Measurements from ENCODE around the gene RO60.
"Not testable (repeated sequence)": the region's sequence is repeated elsewhere in the genome, so short reads cannot be mapped to it uniquely, and the experiment has no call there.

The RO60 gene

DNA sequence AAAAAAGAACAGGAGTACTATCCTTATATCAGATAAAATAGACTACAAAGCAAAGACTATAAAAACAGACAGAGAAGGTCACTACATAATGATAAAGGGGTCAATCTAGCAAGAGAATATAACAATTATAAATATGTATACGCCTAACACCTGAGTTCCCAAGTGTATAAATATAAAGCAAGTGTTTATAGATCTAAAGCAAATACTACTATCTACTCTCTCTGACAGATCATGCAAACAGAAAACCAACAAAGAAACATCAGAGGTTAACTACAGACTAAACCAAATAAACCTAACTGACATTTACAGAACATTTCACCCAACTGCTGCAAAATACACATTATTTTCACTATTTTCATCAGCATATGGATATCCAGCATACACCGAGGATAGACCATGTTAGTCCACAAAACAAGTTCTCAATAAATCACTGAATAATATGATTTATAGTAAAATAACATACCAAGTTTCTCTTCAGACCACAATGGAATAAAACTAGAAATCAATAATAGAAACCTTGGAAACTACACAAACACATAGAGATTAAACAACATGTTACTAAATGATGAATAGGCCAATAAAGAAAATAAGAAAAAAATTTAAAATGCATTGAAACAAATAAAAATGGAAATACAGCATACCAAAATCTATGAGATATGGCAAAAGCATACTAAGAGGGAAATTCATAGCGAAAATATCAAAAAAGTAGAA, 22.9 kb upstream of the RO60 start:
- Histone ChIP-seq H3K4me1 (ENCODE audit: low read length) (no peaks in the 10 kb centered on the region), H3K36me3 (replicated peaks; ENCODE audit: low read depth, low read length) (peaks cover 11% of the 10 kb centered on the region), H3K79me2 (ENCODE audit: low read length) (peaks cover 90% of the 10 kb centered on the region), H4K20me1 (ENCODE audit: insufficient read depth, low read length) (peaks cover 34% of the 10 kb centered on the region), H3K27ac (ENCODE audit: low read length) (no peak overlapping the region), H3K9ac (ENCODE audit: low read length) (no peak overlapping the region), H3K4me2 (ENCODE audit: low read length) (no peak overlapping the region), H3K27me3 (ENCODE audit: low read depth, low read length) (no peaks in the 10 kb centered on the region), H3K4me3 (ENCODE audit: low read length) (no peak overlapping the region), H3K9me3 (ENCODE audit: insufficient read depth, low read length) (no peaks in the 10 kb centered on the region), H2AFZ (ENCODE audit: low read depth, low read length) (no peak overlapping the region)
- TF ChIP-seq, protein P1, sequence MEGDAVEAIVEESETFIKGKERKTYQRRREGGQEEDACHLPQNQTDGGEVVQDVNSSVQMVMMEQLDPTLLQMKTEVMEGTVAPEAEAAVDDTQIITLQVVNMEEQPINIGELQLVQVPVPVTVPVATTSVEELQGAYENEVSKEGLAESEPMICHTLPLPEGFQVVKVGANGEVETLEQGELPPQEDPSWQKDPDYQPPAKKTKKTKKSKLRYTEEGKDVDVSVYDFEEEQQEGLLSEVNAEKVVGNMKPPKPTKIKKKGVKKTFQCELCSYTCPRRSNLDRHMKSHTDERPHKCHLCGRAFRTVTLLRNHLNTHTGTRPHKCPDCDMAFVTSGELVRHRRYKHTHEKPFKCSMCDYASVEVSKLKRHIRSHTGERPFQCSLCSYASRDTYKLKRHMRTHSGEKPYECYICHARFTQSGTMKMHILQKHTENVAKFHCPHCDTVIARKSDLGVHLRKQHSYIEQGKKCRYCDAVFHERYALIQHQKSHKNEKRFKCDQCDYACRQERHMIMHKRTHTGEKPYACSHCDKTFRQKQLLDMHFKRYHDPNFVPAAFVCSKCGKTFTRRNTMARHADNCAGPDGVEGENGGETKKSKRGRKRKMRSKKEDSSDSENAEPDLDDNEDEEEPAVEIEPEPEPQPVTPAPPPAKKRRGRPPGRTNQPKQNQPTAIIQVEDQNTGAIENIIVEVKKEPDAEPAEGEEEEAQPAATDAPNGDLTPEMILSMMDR (IDR thresholded peaks at IDR 0.05; ENCODE audit: low read depth, low read length) = no peak
- no peak for TF ChIP-seq EZH2phosphoT487 (IDR thresholded peaks at IDR 0.05; ENCODE audit: low read depth)

DNA sequence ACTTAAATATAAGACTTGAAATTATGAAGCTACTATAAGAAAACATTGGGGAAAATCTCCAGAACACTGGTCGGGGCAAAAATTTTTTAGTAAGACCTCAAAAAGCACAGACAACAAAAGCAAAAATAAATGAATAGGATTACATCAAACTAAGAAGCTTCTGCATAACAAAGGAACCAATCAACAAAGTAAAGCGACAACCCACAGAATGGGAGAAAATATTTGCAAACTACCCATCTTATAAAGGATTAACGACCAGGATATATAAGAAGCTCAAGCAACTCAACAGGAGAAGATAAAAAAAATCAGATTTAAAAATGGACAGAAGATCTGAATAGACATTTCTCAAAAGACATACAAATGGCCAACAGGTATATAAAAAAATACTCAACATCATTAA, 19.4 kb upstream of the RO60 start:
- no peak overlapping the region for H3K4me2 ChIP-seq (ENCODE audit: low read length)
- TF ChIP-seq, protein P1 (IDR thresholded peaks at IDR 0.05; ENCODE audit: low read depth, low read length) = no peak
- TF ChIP-seq EZH2phosphoT487 (IDR thresholded peaks at IDR 0.05; ENCODE audit: low read depth) = no peak
- no peak overlapping the region for H3K27ac ChIP-seq (ENCODE audit: low read length)
- peaks cover 25% of the 10 kb centered on the region for H3K36me3 ChIP-seq (replicated peaks; ENCODE audit: low read depth, low read length)
- H2AFZ ChIP-seq (ENCODE audit: low read depth, low read length) = no peak overlapping the region
- no peak overlapping the region for H3K4me3 ChIP-seq (ENCODE audit: low read length)
- H4K20me1 ChIP-seq (ENCODE audit: insufficient read depth, low read length) = peaks cover 35% of the 10 kb centered on the region
- H3K79me2 ChIP-seq (ENCODE audit: low read length) = peaks cover 92% of the 10 kb centered on the region
- H3K9ac ChIP-seq (ENCODE audit: low read length) = no peak overlapping the region
- peaks cover 16% of the 10 kb centered on the region for H3K4me1 ChIP-seq (ENCODE audit: low read length)
- no peaks in the 10 kb centered on the region for H3K27me3 ChIP-seq (ENCODE audit: low read depth, low read length)
- no peaks in the 10 kb centered on the region for H3K9me3 ChIP-seq (ENCODE audit: insufficient read depth, low read length)

DNA sequence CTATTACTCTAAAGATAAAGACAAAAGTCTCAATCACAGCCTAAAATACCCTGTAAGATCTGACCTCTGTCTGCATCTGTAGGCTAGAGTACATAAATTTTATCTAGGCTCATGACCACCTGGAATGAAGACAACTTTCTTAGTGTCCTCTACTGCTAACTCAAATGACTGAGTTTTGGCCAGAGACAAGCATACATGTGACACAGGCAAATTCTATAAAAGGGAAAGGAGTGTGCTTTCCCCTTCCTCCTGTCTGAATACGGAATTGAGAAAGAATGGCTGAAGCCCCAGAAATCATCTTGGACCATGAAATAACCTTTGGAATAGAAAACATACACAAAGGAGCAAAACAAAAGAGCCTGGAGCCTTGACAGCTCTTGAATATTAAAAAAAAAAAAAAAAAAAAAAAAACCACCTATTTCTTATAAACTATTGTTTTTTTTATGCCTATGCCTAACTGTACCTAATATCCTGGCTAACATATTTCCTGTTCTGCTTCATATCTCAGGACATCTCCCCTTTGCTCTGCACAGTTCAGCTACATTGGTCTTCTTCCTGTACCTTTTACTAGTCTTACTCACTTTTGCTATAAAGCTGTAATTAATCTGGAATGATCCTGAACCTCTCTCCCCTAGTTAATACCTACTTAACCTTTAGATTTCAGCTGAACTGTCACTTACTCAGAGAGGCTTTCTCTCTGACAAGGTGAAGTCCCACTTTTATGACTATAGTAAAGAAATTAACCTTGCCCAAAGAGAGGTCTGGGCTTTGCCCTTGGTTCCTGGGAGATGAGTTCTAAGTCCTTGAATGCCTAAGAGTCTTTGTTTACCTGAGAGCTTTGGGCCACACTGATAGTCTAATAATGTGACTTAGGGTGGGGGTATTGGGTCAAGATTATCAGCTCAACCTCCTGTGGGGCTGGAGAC, 16.4 kb upstream of the RO60 start:
- Histone ChIP-seq H3K4me3 (ENCODE audit: low read length) (no peak overlapping the region), H3K36me3 (replicated peaks; ENCODE audit: low read depth, low read length) (peaks cover 43% of the 10 kb centered on the region), H3K79me2 (ENCODE audit: low read length) (peaks cover 83% of the 10 kb centered on the region), H3K4me1 (ENCODE audit: low read length) (peaks cover 16% of the 10 kb centered on the region), H3K4me2 (ENCODE audit: low read length) (peak overlapping the region; percentile 10; the same call in 1 of the 2 replicates), H3K27ac (ENCODE audit: low read length) (peak overlapping the region; percentile 63), H3K9ac (ENCODE audit: low read length) (no peak overlapping the region), H3K27me3 (ENCODE audit: low read depth, low read length) (no peaks in the 10 kb centered on the region), H3K9me3 (ENCODE audit: insufficient read depth, low read length) (no peaks in the 10 kb centered on the region), H2AFZ (ENCODE audit: low read depth, low read length) (no peak overlapping the region), H4K20me1 (ENCODE audit: insufficient read depth, low read length) (peaks cover 12% of the 10 kb centered on the region; the same call in 1 of the 2 replicates)
- TF ChIP-seq EZH2phosphoT487 (IDR thresholded peaks at IDR 0.05; ENCODE audit: low read depth) = no peak
- TF ChIP-seq, protein P1 (IDR thresholded peaks at IDR 0.05; ENCODE audit: low read depth, low read length) = no peak

DNA sequence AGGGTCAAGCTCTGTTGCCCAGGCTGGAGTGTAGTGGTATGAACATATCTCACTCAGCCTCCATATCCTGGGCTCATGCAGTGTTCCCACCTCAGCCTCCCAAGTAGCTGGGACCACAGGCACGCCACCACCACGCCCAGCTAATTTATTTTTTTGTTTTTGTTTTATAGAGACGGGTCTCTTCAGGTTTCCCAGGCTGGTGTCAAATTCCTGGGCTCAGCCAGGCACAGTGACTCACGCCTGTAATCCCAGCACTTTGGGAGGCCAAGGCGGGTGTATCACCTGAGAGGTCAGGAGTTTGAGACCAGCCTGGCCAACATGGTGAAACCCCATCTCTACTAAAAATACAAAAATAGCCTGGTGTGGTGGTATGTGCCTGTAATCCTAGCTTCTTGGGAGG, 10.5 kb upstream of the RO60 start:
- H3K27ac ChIP-seq (ENCODE audit: low read length); H2AFZ ChIP-seq (ENCODE audit: low read depth, low read length): not testable (repeated sequence)

More for the DNA sequence above, 10.5 kb upstream of the RO60 start:
- Histone ChIP-seq H3K79me2 (ENCODE audit: low read length) (peaks cover 72% of the 10 kb centered on the region), H3K36me3 (replicated peaks; ENCODE audit: low read depth, low read length) (peaks cover 40% of the 10 kb centered on the region), H4K20me1 (ENCODE audit: insufficient read depth, low read length) (peaks cover 18% of the 10 kb centered on the region)
- H3K4me2 ChIP-seq (ENCODE audit: low read length); H3K27me3 ChIP-seq (ENCODE audit: low read depth, low read length); H3K9me3 ChIP-seq (ENCODE audit: insufficient read depth, low read length); H3K4me3 ChIP-seq (ENCODE audit: low read length); H3K9ac ChIP-seq (ENCODE audit: low read length); H3K4me1 ChIP-seq (ENCODE audit: low read length): not testable (repeated sequence)

Data from OCI-LY3 (cell line).